Measurements from ENCODE around the gene DENND1A. TPM values are rescaled to one million over a fixed set of nuclear protein-coding genes. Genes with fewer than 3 reads are reported as not detected.
A peak's percentile ranks its signal among the peaks of the same experiment; 100 is the strongest.

The DENND1A gene
- total and polyA plus RNA-seq, 2 of the 13 experiments (the other 11 are each of a cell fraction or from before 2014, with no cell fraction given) = 14.8 to 30.1 TPM

DNA sequence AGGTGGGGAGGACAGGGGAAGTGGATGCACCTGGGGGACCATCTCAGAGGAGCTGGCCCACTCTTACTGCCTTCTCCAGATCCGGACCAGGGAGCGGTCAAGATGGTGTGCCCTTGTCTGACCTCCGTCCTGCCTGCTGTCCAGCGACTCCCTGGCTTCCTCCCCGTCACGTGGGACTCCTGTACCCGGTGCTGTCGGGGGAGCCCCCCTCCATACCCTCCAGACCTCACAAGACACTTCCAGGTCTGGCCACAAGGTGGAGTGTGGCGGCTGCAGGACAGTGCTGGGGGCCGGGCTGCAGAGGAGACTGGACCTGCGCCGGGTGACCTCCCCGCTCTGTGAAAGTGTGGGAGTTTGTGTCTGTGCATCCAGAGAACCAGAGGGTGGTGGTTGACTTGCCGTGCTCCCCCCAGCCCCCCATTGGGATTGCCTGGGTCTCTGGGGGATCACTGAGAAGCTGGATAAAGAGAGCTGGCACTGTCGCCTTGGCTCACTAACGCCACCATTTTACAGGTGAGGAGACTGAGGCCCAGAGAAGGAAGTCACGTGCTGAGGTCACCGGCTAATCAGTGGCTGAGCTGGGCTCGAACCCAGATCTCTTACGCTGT lies 575.8 kb downstream of the DENND1A start (continued):
- TF ChIP-seq ZNF205 (CRISPR knock-in tag; IDR thresholded peaks at IDR 0.05) (no peak), ZNF543 (CRISPR knock-in tag; IDR thresholded peaks at IDR 0.05) (no peak), ZNF607 (CRISPR knock-in tag; IDR thresholded peaks at IDR 0.05; ENCODE audit: borderline replicate concordance) (no peak), ZNF274 (CRISPR knock-in tag; IDR thresholded peaks at IDR 0.05) (peak; percentile 37; the same call in 1 of the 2 replicates), LCORL (IDR thresholded peaks at IDR 0.05) (no peak), LCORL (CRISPR knock-in tag; IDR thresholded peaks at IDR 0.05) (peak; percentile 34; the same call in 1 of the 2 replicates), ZFY (CRISPR knock-in tag; IDR thresholded peaks at IDR 0.05) (no peak), ZNF317 (CRISPR knock-in tag; IDR thresholded peaks at IDR 0.05) (no peak), KLF12 (CRISPR knock-in tag; IDR thresholded peaks at IDR 0.05; ENCODE audit: borderline replicate concordance) (no peak), CAMTA2 (CRISPR knock-in tag; IDR thresholded peaks at IDR 0.05; ENCODE audit: borderline replicate concordance) (no peak), XRCC5 (optimal IDR thresholded peaks at IDR 0.05; ENCODE audit: low read length) (peak; percentile 88)
- TF ChIP-seq, protein P1, sequence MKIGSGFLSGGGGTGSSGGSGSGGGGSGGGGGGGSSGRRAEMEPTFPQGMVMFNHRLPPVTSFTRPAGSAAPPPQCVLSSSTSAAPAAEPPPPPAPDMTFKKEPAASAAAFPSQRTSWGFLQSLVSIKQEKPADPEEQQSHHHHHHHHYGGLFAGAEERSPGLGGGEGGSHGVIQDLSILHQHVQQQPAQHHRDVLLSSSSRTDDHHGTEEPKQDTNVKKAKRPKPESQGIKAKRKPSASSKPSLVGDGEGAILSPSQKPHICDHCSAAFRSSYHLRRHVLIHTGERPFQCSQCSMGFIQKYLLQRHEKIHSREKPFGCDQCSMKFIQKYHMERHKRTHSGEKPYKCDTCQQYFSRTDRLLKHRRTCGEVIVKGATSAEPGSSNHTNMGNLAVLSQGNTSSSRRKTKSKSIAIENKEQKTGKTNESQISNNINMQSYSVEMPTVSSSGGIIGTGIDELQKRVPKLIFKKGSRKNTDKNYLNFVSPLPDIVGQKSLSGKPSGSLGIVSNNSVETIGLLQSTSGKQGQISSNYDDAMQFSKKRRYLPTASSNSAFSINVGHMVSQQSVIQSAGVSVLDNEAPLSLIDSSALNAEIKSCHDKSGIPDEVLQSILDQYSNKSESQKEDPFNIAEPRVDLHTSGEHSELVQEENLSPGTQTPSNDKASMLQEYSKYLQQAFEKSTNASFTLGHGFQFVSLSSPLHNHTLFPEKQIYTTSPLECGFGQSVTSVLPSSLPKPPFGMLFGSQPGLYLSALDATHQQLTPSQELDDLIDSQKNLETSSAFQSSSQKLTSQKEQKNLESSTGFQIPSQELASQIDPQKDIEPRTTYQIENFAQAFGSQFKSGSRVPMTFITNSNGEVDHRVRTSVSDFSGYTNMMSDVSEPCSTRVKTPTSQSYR (CRISPR knock-in tag; IDR thresholded peaks at IDR 0.05; ENCODE audit: borderline replicate concordance) = no peak; the same call in 1 of the 2 replicates
- TF ChIP-seq, protein P2, sequence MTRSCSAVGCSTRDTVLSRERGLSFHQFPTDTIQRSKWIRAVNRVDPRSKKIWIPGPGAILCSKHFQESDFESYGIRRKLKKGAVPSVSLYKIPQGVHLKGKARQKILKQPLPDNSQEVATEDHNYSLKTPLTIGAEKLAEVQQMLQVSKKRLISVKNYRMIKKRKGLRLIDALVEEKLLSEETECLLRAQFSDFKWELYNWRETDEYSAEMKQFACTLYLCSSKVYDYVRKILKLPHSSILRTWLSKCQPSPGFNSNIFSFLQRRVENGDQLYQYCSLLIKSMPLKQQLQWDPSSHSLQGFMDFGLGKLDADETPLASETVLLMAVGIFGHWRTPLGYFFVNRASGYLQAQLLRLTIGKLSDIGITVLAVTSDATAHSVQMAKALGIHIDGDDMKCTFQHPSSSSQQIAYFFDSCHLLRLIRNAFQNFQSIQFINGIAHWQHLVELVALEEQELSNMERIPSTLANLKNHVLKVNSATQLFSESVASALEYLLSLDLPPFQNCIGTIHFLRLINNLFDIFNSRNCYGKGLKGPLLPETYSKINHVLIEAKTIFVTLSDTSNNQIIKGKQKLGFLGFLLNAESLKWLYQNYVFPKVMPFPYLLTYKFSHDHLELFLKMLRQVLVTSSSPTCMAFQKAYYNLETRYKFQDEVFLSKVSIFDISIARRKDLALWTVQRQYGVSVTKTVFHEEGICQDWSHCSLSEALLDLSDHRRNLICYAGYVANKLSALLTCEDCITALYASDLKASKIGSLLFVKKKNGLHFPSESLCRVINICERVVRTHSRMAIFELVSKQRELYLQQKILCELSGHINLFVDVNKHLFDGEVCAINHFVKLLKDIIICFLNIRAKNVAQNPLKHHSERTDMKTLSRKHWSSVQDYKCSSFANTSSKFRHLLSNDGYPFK (CRISPR knock-in tag; IDR thresholded peaks at IDR 0.05; ENCODE audit: borderline replicate concordance) = peak; percentile 59; the same call in 1 of the 2 replicates
- TF ChIP-seq, protein P3, sequence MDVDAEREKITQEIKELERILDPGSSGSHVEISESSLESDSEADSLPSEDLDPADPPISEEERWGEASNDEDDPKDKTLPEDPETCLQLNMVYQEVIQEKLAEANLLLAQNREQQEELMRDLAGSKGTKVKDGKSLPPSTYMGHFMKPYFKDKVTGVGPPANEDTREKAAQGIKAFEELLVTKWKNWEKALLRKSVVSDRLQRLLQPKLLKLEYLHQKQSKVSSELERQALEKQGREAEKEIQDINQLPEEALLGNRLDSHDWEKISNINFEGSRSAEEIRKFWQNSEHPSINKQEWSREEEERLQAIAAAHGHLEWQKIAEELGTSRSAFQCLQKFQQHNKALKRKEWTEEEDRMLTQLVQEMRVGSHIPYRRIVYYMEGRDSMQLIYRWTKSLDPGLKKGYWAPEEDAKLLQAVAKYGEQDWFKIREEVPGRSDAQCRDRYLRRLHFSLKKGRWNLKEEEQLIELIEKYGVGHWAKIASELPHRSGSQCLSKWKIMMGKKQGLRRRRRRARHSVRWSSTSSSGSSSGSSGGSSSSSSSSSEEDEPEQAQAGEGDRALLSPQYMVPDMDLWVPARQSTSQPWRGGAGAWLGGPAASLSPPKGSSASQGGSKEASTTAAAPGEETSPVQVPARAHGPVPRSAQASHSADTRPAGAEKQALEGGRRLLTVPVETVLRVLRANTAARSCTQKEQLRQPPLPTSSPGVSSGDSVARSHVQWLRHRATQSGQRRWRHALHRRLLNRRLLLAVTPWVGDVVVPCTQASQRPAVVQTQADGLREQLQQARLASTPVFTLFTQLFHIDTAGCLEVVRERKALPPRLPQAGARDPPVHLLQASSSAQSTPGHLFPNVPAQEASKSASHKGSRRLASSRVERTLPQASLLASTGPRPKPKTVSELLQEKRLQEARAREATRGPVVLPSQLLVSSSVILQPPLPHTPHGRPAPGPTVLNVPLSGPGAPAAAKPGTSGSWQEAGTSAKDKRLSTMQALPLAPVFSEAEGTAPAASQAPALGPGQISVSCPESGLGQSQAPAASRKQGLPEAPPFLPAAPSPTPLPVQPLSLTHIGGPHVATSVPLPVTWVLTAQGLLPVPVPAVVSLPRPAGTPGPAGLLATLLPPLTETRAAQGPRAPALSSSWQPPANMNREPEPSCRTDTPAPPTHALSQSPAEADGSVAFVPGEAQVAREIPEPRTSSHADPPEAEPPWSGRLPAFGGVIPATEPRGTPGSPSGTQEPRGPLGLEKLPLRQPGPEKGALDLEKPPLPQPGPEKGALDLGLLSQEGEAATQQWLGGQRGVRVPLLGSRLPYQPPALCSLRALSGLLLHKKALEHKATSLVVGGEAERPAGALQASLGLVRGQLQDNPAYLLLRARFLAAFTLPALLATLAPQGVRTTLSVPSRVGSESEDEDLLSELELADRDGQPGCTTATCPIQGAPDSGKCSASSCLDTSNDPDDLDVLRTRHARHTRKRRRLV (CRISPR knock-in tag; IDR thresholded peaks at IDR 0.05) = no peak
